B cell (primary cell): ENCODE data around the gene GRIK5.

Experiments used
- EZH2 ChIP-seq: IDR thresholded peaks from 2 replicates; pipeline ENCODE4 v1.6.1; 2012; ENCODE audit warnings: borderline replicate concordance, low read depth, mild to moderate bottlenecking, moderate library complexity, low read length; ENCODE audit not compliant: insufficient read depth, poor library complexity, severe bottlenecking
- TF ChIP-seq, protein P1 (sequence below): fragments of 200-600 bp; IDR thresholded peaks from one replicate; pipeline ENCODE4 v1.8.0; 2022; ENCODE audit warnings: antibody characterized with exemption, mild to moderate bottlenecking

DNA sequence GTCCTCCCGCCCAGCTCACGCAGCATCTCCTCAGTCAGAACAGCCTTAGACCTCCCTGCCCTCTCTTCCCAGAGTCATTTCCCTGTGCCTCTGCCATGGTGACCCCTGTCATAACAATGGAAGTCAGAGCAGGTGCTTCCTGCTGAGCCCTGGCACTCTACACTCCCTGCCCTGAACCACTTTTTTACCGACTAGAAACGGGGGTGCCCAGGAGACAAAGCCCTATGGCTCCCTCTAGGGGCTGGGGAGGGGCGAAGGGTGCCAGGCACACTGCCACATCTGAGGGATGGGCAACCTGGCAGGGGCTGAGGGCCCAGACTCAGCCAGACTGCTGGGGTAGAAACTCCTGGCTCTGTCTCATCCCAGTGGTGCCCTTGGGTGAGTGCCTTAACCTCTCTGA, 22.3 kb upstream of the GRIK5 start:
- TF ChIP-seq, protein P1, sequence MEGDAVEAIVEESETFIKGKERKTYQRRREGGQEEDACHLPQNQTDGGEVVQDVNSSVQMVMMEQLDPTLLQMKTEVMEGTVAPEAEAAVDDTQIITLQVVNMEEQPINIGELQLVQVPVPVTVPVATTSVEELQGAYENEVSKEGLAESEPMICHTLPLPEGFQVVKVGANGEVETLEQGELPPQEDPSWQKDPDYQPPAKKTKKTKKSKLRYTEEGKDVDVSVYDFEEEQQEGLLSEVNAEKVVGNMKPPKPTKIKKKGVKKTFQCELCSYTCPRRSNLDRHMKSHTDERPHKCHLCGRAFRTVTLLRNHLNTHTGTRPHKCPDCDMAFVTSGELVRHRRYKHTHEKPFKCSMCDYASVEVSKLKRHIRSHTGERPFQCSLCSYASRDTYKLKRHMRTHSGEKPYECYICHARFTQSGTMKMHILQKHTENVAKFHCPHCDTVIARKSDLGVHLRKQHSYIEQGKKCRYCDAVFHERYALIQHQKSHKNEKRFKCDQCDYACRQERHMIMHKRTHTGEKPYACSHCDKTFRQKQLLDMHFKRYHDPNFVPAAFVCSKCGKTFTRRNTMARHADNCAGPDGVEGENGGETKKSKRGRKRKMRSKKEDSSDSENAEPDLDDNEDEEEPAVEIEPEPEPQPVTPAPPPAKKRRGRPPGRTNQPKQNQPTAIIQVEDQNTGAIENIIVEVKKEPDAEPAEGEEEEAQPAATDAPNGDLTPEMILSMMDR = peak; percentile 42
- no peak for TF ChIP-seq EZH2
